GM12878 (cell line): ENCODE measurements around the gene ACSF3. TPM values are rescaled to one million over a fixed set of nuclear protein-coding genes. Genes with fewer than 3 reads are reported as not detected.
A peak's percentile ranks its signal among the peaks of the same experiment; 100 is the strongest.

Experiments
- ATAC-seq: fragments of 200-7000 bp; cut with Tn5 transposase; 3 replicates; pipeline ENCODE4 v1.9.1; 2020; ENCODE audit warnings: mild to moderate bottlenecking, moderate library complexity
- BruUV-seq: library from RNA; stranded (reverse); fragments of 400-500 nt; replicated peaks from 2 replicates; lab custom pipeline; 2021; lab: Mats Ljungman, UMichigan
- CTCF ChIA-PET: fragments of 300-600 bp; sonication (Branson Sonifier 250); formaldehyde crosslinking; extraction: SDS; loops from one replicate; lab custom pipeline; 2021; ENCODE audit warnings: inconsistent platforms; lab: Yijun Ruan, JAX
- POLR2A ChIA-PET: fragments of 350-600 bp; formaldehyde crosslinking; extraction: SDS; loops from one replicate; lab custom pipeline; 2021; ENCODE audit warnings: inconsistent platforms; lab: Charles Lee
- RAD21 ChIA-PET: fragments of 300-600 bp; sonication (Branson Sonifier 250); formaldehyde crosslinking; loops from one replicate; lab custom pipeline; 2023; ENCODE audit warnings: antibody characterized with exemption; ENCODE audit not compliant: unreplicated experiment; lab: Charles Lee
- SMC1A ChIA-PET: fragments of 300-600 bp; sonication (Branson Sonifier 250); formaldehyde crosslinking; loops from one replicate; lab custom pipeline; 2023; ENCODE audit not compliant: unreplicated experiment, uncharacterized antibody; lab: Charles Lee
- DNase-seq: peaks from one replicate; pipeline ENCODE4 v3.0.0-alpha.2; 2011; ENCODE audit warnings: low read depth, low spot score
- FAIRE-seq: peaks from 3 replicates; lab custom pipeline; 2011; peaks lifted over from hg19 to GRCh38; lab: Jason Lieb, UNC
- H2AFZ ChIP-seq: 2 replicates; pipeline ENCODE4 v1.6.0; 2011; ENCODE audit warnings: low read depth, low read length, control low read depth; ENCODE audit not compliant: control insufficient read depth
- H3K27ac ChIP-seq: 2 replicates; pipeline ENCODE4 v1.5.1; 2011; ENCODE audit warnings: control low read depth; ENCODE audit not compliant: control insufficient read depth, insufficient read depth
- H3K27me3 ChIP-seq, 2 experiments: replicated peaks in 1 of 2; 2 replicates each; pipeline versions ENCODE4 v1.6.0 to v1.6.1; 2011; ENCODE audit warnings: low read length in 1 of 2; ENCODE audit not compliant: control insufficient read depth in 2 of 2, insufficient read depth in 2 of 2
- H3K36me3 ChIP-seq, 2 experiments: 2 replicates each; pipeline ENCODE4 v1.5.1; 2011; ENCODE audit warnings: low read length in 1 of 2; ENCODE audit not compliant: control insufficient read depth in 2 of 2, insufficient read depth in 2 of 2
- H3K4me1 ChIP-seq: 2 replicates; pipeline ENCODE4 v1.6.1; 2011; ENCODE audit warnings: mild to moderate bottlenecking, low read length, moderate library complexity, mixed read lengths; ENCODE audit not compliant: control insufficient read depth, insufficient read depth
- H3K4me2 ChIP-seq: 2 replicates; pipeline ENCODE4 v1.6.0; 2011; ENCODE audit warnings: control low read depth; ENCODE audit not compliant: control insufficient read depth, insufficient read depth
- H3K4me3 ChIP-seq: fragments of 200-600 bp; sonication (generic); 2 replicates; pipeline ENCODE4 v1.5.1; 2016
- H3K79me2 ChIP-seq: 2 replicates; pipeline ENCODE4 v1.6.0; 2011; ENCODE audit warnings: low read length; ENCODE audit not compliant: control insufficient read depth, insufficient read depth
- H3K9ac ChIP-seq: 2 replicates; pipeline ENCODE4 v1.8.0; 2011; ENCODE audit warnings: low read length, control low read depth, mixed read lengths; ENCODE audit not compliant: control insufficient read depth, insufficient read depth
- H3K9me3 ChIP-seq: replicated peaks from 3 replicates; pipeline ENCODE4 v1.5.1; 2011; ENCODE audit warnings: mild to moderate bottlenecking, low read length; ENCODE audit not compliant: control insufficient read depth, insufficient read depth
- H4K20me1 ChIP-seq: 2 replicates; pipeline ENCODE4 v1.6.0; 2011; ENCODE audit not compliant: control insufficient read depth, insufficient read depth
- BCL11A ChIP-seq: IDR thresholded peaks from 2 replicates; pipeline ENCODE4 v1.6.1; 2011; ENCODE audit warnings: low read depth, low read length
- BHLHE40 ChIP-seq, 2 experiments: fragments of 450-650 bp in 1 of 2; IDR thresholded peaks; 2 replicates each; pipeline ENCODE4 v1.6.1; 2011 to 2017; ENCODE audit warnings: low read depth in 2 of 2, borderline replicate concordance in 1 of 2, improper control_type of control experiment in 1 of 2, low read length in 1 of 2, mild to moderate bottlenecking in 1 of 2
- CEBPB ChIP-seq, 2 experiments: fragments of 150-350 bp in 1 of 2; IDR thresholded peaks; 2 replicates each; pipeline ENCODE4 v1.6.1; 2012 to 2014; ENCODE audit warnings: low read depth in 2 of 2, low read length in 2 of 2, borderline replicate concordance in 1 of 2, inconsistent platforms in 1 of 2
- CHD2 ChIP-seq: IDR thresholded peaks from 2 replicates; pipeline ENCODE4 v1.6.1; 2011; ENCODE audit warnings: low read depth, low read length, improper control_type of control experiment, borderline replicate concordance
- FOS ChIP-seq: IDR thresholded peaks from 3 replicates; pipeline ENCODE4 v1.6.1; 2011; ENCODE audit warnings: borderline replicate concordance; ENCODE audit not compliant: insufficient read length; ENCODE audit errors: extremely low read depth
- FOXK2 ChIP-seq: fragments of 450-650 bp; IDR thresholded peaks from 2 replicates; pipeline ENCODE4 v1.6.1; 2017; ENCODE audit warnings: mild to moderate bottlenecking, moderate library complexity
- HDAC2 ChIP-seq: fragments of 200-600 bp; sonication (generic); IDR thresholded peaks from 2 replicates; pipeline ENCODE4 v1.6.1; 2017
- IRF3 ChIP-seq: fragments of 450-650 bp; IDR thresholded peaks from 2 replicates; pipeline ENCODE4 v1.6.1; 2014; ENCODE audit warnings: mild to moderate bottlenecking
- MEF2A ChIP-seq: IDR thresholded peaks from 2 replicates; pipeline ENCODE4 v1.6.1; 2011; ENCODE audit warnings: low read depth, mild to moderate bottlenecking, low read length, moderate library complexity; ENCODE audit not compliant: insufficient read depth
- MTA2 ChIP-seq: fragments of 450-650 bp; IDR thresholded peaks from 2 replicates; pipeline ENCODE4 v1.6.1; 2016; ENCODE audit warnings: low read depth, mild to moderate bottlenecking, moderate library complexity
- NBN ChIP-seq: fragments of 450-650 bp; IDR thresholded peaks from 2 replicates; pipeline ENCODE4 v1.6.1; 2016
- NFIC ChIP-seq: IDR thresholded peaks from 2 replicates; pipeline ENCODE4 v1.6.1; 2012; ENCODE audit warnings: low read depth, mild to moderate bottlenecking, inconsistent platforms, low read length, moderate library complexity
- NR2C1 ChIP-seq: fragments of 450-650 bp; IDR thresholded peaks from 2 replicates; pipeline ENCODE4 v1.6.1; 2017; ENCODE audit warnings: antibody characterized with exemption, mild to moderate bottlenecking, moderate library complexity
- RB1 ChIP-seq: fragments of 450-650 bp; formaldehyde crosslinking; IDR thresholded peaks from 2 replicates; pipeline ENCODE4 v1.6.1; 2017; ENCODE audit warnings: mild to moderate bottlenecking, borderline replicate concordance
- SP1 ChIP-seq: IDR thresholded peaks from one replicate; pipeline ENCODE4 v1.6.1; 2011; ENCODE audit warnings: low read depth, low read length
- STAT3 ChIP-seq: IDR thresholded peaks from 2 replicates; pipeline ENCODE4 v1.6.1; 2011; ENCODE audit warnings: low read depth, low read length, improper control_type of control experiment
- TCF3 ChIP-seq: IDR thresholded peaks from 2 replicates; pipeline ENCODE4 v1.6.1; 2012; ENCODE audit warnings: low read depth, mild to moderate bottlenecking, low read length, borderline replicate concordance; ENCODE audit not compliant: insufficient read depth
- TCF7 ChIP-seq: IDR thresholded peaks from 2 replicates; pipeline ENCODE4 v1.6.1; 2014; ENCODE audit warnings: antibody characterized with exemption, borderline replicate concordance
- ZNF687 ChIP-seq: fragments of 450-650 bp; IDR thresholded peaks from 2 replicates; pipeline ENCODE4 v1.6.1; 2017; ENCODE audit warnings: mild to moderate bottlenecking, moderate library complexity
- WGBS: methylation state at CpG from one replicate; pipeline ENCODE4 v1.1.6; 2016; ENCODE audit warnings: low lambda C conversion rate; ENCODE audit not compliant: insufficient replicate concordance, insufficient coverage; ENCODE audit errors: missing lambda C conversion rate; 5-methylcytosine and 5-hydroxymethylcytosine counted together
- in situ Hi-C: fragments of 300-500 bp; cut with MboI; formaldehyde crosslinking; loops from 9 replicates; pipeline ENCODE4 v1.14.3; 2018; ENCODE audit warnings: mixed read lengths
- intact Hi-C: fragments of 100-400 bp; cut with micrococcal nuclease; formaldehyde crosslinking; loops from one replicate; pipeline ENCODE4 v1.14.2; 2022; ENCODE audit not compliant: unreplicated experiment
- polyA plus RNA-seq, 11 experiments: library from polyadenylated mRNA; depleted of rRNA in 4 of 11; unstranded in 6 of 11; stranded (reverse) in 5 of 11; fragments of >200 nt; fragmentation: Nextera tagmentation in 4 of 11; fragmentation: Illumina TruSeq in 1 of 11; extraction: Ambion mirVana in 4 of 11; extraction: Trizol in 1 of 11; gene quantifications; 1 replicate in 1 of 11; 2 replicates in 10 of 11; pipeline versions ENCODE4 v1.2.1 to v1.2.3, GENCODE V29; 2011 to 2016; ENCODE audit warnings: inconsistent platforms in 2 of 11, missing spikeins in 2 of 11, low read depth in 1 of 11
- total RNA-seq, 4 experiments: library from RNA; depleted of rRNA in 3 of 4; stranded (reverse); fragments of >200 nt in 3 of 4; fragmentation: Illumina TruSeq in 1 of 4; extraction: Trizol in 1 of 4; gene quantifications; 2 replicates each; pipeline versions ENCODE4 v1.2.1 to v1.2.3, GENCODE V29; 2013 to 2021

Gene ACSF3
- total and polyA plus RNA-seq, 10 of the 15 experiments (the other 5 are each of a cell fraction or from before 2014, with no cell fraction given) = 1.0 to 44.4 (median 25.8) TPM

GRCh38 chr16:89097392-89097772 is 3.7 kb downstream of the ACSF3 start:
- in situ Hi-C loops (no loop called here), intact Hi-C loops (loop anchor here (2.0 to 5.0 kb wide), 2 partner anchors 65 to 129 kb away; no protein-coding TSS in a partner anchor)
- Histone ChIP-seq H3K4me2 (peak overlapping the region; percentile 81), H3K79me2 (peaks cover 51% of the 10 kb centered on the region), H3K9me3 (no peaks in the 10 kb centered on the region), H4K20me1 (no peaks in the 10 kb centered on the region), H3K9ac (peak overlapping the region; percentile 55), H3K4me3 (peak overlapping the region; percentile 58), H3K27ac (peak overlapping the region; percentile 80), H3K27me3 (no peaks in the 10 kb centered on the region), H3K36me3 (peaks cover 0 to 13% of the 10 kb centered on the region in 2 experiments; a peak in 2 of 4 replicates), H2AFZ (no peak overlapping the region), H3K4me1 (peaks cover 38% of the 10 kb centered on the region)
- ATAC-seq (peak; percentile 32), DNase-seq (no peak), FAIRE-seq (no peak)
- RAD21 ChIA-PET = interaction anchor here (0.5 to 3.8 kb wide), 10 partner anchors 16 to 125 kb away, joined by 3 to 20 read pairs (median 5); partner anchors contain the start of gene CBFA2T3
- POLR2A ChIA-PET = interaction anchor here (0.5 to 1.7 kb wide), 6 partner anchors 8 to 120 kb away, joined by 4 to 20 read pairs (median 4); partner anchors contain the start of gene CBFA2T3
- CTCF ChIA-PET = interaction anchor here (0.8 to 1.6 kb wide), 4 partner anchors 11 to 351 kb away, joined by 3 to 5 read pairs (median 3); no protein-coding TSS in a partner anchor
- no TSS peak for BruUV-seq
- 59% methylated on average over 14 of the region's 14 CpGs for WGBS
- SMC1A ChIA-PET = interaction anchor here (0.6 to 2.5 kb wide), 8 partner anchors 18 to 650 kb away, joined by 3 to 10 read pairs (median 6); no protein-coding TSS in a partner anchor
- TF ChIP-seq CEBPB (IDR thresholded peaks at IDR 0.05; ENCODE audit: borderline replicate concordance in 1 of 2, low read depth in 2 of 2, low read length in 2 of 2) (no peak), IRF3 (no peak), MTA2 (no peak), FOS (no peak), TCF3 (no peak), CHD2 (0 out of 2 replicates have a peak, but pooled peaks have one; percentile 3), MEF2A (no peak), NFIC (0 out of 2 replicates have a peak, but pooled peaks have one; percentile 11), NR2C1 (no peak), STAT3 (no peak), BHLHE40 (IDR thresholded peaks at IDR 0.05; ENCODE audit: borderline replicate concordance in 1 of 2, low read depth in 2 of 2, low read length in 1 of 2) (peak; percentile 57 to 73), TCF7 (no peak), HDAC2 (no peak), NBN (no peak), SP1 (no peak), FOXK2 (no peak), ZNF687 (peak; percentile 93), RB1 (0 out of 2 replicates have a peak, but pooled peaks have one; percentile 18), BCL11A (no peak)
